ENCODE data around the gene CRK.
"Not testable (repeated sequence)": the region's sequence is repeated elsewhere in the genome, so short reads cannot be mapped to it uniquely, and the experiment has no call there.

The CRK gene

DNA sequence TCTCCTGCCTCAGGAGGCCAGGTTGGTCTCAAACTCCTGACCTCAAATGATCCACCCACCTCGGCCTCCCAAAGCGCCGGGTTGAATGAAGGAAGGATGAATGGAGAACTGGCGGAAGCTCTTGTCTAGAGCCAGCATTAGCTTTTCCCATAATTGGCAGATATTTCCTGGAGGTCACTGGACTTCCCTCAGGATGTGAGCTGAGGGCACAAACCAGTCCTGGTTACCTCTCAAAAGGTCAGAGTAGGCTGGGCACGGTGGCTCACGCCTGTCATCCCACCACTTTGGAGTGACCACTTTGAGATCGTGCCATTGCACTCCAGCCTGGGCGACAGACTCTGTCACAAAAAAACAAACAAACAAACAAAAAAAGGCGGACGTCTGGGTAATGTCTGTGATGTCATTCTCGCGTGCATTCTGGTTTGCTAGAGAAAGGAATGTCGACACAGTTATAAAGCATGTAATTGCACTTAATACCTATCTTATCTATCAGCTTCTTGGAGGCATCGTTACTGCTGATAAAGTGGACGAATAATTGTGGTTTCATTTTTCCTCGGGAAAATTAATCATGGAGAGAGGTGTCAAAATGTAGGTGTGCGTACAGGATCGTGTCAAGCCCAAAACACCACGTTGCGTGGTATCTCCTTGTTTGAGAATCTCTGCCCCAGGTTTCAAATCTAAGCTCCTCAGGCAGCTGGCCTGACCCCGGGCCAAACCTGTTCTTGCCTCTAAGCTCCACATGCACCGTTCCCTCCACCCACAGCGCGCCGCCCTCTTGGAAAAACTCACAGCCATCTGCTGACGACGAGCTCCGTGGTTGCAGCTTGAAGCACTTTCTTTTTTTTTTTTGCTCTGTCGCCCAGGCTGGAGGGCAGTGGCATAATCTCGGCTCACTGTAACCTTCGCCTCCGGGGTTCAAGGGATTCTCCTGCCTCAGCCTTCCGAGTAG is 6.4 kb upstream of the CRK start:
- DNase-seq = peak; percentile 61

DNA sequence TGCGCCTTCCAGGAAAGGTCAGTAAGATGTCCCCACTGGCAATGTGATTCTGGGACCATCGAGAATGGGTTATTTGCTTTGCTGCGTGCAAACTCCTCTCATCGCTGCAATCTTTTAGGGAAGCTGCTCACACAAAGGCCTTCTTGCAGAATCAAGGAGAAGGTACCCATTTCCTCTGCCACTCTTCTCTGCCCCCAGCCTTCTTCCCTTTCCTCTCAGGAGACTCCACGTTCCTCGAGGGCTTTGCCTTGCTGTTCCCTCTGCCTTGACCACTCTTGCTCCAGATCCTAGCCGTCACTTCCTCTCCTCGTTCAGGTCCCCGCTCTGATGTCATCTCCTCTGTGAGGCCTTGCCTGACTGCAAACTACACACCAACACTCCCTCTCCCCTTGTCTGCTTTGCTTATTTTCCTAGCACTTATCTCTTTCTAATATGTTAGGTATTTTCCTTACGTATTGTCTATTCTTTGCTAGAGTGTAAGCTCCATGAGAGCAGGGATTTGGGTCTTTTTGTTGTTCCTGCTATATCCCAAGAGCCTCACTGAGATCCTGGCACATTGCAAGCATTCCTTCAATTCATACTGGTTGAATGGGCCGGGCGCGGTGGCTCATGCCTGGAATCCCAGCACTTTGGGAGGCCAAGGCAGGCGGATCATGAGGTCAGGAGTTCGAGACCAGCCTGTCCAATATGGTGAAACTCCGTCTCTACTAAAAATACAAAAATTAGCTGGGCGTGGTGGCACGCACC is 5.3 kb upstream of the CRK start:
- DNase-seq = no peak

DNA sequence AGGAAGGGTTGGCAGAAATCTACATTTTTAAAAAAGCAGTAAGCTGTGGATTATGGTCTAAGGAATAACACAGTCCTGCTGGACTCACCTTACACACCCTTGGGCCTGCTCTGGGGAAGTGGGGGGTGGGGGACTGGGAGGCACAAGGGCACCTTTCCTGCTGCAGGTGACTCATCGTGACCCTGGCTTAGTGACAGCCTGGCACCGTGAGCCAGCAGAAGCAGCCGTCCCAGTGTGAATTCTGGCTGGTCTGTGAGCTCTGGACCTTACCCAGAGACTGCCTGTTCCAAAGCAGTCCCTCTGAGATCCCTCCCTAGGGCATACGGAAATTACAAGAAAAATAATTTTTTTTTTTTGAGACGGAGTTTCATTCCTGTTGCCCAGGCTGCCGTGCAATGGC is 4.2 kb upstream of the CRK start:
- DNase-seq = no peak

DNA sequence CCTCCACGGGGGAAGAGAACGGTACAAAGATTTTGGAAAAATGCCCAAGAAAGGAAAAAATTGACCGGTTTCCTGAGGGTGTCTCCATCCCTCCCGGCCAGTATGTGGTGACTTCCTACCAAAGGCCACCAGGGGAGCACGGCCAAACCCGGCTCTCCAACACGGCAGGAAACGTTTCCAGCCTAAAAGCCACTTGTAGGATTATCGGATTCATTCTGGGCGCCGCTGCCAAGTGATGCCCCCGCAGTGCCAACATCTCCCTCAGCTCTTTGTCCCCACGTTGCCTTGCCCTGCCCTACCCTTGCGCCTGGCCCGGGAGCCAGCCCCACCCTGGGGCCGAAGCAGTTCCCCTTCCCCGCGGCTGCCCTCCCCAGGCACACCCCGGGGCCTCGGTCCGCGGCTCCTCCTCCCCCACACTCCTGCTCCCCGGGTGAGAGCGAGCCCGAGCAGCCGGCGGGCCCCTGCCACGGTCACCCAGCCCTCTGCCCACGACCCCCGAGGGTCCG is 688 bp downstream of the CRK start:
- no peak for DNase-seq

DNA sequence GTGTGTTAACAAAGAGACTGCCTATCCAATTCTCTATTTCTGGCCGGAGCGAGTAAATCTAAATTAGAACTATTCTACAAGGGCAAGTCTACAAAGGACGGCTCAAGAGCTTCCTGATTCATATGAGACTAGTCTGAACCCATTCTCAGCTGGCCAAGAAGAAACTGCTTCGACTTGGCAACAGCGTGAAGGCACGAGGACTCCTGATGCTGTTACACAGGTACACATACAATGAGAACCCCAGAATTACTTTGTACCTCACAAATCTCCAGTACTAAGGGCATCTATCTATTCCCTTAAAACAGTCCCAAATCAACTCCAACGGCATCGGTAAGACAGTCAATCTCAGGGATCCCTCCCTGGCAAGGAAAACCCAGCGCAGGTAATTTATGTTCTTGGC is 1.5 kb downstream of the CRK start:
- DNase-seq = no peak

DNA sequence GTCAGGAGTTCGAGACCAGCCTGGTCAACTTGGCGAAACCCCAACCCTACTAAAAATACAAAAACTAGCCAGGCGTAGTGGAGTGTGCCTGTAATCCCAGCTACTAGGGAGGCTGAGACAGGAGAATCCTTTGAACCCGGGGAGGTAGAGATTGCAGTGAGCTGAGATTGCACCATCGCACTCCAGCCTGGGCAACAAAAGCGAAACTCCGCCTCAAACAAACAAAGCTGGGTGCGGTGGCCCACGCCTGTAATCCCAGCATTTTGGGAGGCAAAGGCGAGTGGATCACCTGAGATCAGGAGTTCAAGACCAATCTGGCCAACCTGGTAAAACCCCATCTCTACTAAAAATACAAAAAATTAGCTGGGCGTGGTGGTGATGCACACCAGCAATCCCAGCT is 2.3 kb downstream of the CRK start:
- not testable (repeated sequence) for DNase-seq

DNA sequence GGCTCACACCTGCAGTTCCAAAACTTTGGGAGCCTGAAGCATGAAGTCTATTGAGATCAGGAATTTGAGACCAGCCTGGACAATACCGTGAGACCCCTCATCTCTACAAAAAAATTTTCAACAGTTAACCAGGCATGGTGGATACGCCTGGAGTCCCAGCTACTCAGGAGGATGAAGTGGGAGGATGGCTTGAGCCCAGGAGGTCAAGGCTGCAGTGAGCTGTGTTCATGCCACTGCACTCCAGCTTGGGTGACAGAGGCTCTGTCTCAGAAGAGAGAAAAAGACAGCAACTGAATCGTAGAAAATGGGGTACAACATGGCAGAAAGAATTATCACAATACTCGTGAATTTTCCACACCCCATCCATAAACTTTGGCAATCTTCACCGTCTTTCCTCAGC is 3.2 kb downstream of the CRK start:
- DNase-seq = no peak

DNA sequence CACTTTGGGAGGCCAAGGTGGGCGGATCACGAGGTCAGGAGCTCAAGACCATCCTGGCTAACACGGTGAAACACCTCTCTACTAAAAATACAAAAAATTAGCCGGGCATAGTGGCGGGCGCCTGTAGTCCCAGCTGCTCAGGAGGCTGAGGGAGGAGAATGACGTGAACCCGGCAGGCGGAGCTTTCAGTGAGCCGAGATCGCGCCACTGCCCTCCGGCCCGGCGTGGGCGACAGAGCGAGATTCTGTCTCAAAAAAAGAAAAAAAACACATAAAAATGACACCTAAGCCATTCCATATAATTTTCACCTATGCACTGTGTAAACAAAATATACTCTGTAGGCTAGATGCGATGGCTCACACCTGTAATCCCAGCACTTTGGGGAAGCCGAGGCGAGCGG is 5.8 kb downstream of the CRK start:
- not testable (repeated sequence) for DNase-seq

DNA sequence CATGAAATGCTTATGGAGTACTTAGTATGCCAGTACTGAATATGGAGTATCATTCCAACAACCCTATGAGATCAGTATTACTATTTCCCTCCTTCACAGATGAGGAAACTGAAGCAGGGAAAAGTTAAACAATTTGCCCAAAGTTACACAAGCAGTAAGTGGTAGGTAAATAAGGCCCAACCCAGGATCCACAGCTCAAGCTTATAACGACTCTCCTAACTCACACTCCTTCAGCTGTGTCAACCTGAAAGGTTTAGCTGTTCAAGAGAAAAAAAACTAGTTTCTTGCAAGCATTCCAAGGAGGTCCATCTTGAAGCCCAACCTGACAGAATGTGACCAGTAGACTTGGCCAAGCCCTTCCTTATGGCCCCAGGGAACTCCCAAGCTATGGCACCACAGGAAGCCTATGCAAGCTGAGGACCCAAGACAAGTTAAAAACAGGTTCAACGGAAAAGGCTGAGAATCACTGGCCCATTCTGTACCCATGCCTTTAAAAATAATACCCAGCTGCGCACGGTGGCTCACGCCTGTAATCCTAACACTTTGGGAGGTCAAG is 6.5 kb downstream of the CRK start:
- DNase-seq = no peak

DNA sequence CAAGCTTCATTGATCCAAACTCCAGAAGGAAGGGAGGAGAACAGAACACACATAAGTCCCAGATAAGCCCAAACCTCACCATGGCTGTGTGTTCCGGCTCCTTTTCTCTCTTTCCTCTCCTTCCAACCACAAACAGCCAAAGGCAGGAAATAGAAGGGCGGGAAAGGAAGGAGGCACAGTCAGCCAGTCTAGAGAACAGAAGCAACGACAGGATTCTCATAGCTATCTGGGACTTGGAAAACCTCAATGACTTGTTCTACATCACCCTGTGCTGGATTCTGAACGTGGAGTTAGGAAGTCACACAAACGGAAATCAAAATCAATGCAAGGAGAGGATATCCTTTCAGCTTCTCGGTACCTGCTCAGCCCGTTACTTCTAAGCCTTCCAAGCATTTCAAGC is 9.0 kb downstream of the CRK start:
- no peak for DNase-seq

DNA sequence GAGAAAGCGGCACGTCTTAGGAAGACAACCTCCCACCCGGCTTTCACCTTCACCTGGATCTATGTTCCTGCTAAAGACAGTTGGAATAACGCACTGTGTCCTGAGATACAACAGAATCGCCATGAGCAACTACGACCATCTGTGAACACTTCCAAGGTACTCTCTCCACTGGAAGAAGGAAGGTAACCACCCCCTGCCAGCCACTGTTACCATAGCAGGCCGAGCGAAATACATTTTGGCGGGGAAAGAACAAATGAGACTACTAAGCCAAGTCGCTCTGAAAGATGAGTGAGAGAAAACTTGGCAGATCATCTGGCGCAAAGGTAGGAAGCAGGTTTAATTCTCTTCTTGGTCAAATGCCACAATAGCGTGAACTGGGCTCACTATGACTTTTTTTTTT is 9.8 kb downstream of the CRK start:
- no peak for DNase-seq

DNA sequence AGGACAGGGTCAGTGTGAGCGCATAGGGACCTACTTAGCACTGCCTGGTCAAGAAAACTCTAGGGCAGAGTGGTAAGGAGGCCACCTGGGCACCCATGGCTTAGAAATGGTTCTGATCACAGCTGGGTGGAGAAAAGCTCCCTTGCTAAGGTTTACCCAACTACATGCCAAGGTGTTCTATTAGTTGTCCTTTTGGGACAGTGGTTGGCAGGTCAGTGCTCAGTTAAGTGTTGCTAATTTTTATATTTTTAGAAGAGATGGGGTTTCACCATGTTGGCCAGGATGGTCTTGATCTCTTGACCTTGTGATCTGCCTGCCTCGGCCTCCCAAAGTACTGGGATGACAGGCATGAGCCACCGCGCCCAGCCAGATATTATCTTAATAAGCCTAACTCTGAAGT is 10.3 kb downstream of the CRK start:
- not testable (repeated sequence) for DNase-seq

DNA sequence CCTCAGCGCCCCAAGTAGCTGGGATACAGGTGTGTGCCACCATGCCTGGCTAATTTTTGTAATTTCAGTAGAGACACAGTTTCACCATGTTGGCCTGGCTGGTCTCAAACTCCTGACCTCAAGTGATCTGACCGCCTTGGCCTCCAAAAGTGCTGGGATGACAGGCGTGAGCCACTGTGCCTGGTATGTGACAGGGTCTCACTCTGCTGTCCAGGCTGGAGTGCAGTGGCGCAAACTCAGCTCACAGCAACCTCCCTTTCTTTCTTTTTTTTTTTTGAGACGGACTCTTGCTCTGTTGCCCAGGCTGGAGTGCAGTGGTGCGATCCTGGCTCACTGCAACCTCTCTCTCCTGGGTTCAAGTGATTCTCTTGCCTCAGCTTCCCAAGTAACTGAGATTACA is 13.3 kb downstream of the CRK start:
- DNase-seq = not testable (repeated sequence)

DNA sequence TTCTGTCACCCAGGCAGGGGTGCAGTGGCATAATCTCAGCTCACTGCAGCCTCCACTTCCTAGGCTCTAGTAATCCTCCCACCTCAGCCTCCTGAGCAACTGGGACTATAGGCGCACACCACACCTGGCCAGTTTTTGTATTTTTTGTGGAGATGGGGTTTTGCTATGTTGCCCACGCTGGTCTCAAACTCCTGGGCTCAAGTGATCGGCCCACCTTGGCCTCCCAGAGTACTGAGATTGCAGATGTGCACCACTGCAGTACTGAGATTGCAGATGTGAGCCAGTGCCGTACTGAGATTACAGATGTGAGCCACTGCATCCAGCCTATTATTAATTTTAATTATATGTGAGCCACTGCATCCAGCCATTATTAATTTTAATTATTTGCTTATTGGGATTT is 13.8 kb downstream of the CRK start:
- DNase-seq = no peak

DNA sequence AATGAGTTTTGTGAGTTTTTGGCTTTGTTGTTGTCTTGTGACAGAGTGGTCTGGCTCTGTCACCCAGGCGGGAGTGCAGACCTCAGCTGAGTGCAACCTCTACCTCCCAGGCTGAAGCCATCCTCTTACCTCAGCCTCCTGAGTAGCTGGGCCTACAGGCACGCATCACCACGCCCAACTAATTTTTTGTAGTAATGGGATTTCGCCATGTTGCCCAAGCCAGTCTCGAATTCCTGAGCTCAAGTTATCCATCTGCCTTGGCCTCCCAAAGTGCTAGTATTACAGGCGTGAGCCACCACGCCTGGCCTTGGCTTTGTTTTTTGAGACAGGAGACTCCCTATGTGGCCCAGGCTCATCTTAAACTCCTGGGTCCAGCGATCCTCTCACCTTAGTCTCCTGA is 15.1 kb downstream of the CRK start:
- no peak for DNase-seq

DNA sequence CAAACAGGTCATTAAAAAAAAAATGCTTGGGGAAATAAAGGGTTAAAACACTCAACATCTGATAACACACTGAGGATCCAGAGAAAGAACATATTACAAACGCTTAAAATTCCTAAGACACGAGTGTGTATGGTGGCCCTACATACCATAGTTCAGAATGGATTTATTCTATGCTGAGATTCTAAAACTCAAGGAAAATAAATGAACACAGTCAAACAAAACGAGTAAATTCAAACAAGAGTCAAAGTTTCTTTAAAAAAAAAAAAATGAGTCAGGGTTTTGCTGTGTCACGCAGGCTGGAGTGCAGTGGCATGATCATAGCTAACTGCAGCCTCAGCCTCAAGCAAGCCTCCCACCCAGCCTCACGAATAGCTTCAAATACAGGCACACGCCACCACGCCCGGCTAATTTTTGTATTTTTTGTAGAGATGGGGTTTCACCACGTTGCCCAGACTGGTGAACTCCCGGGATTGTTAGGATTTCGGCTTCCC is 17.4 kb downstream of the CRK start:
- DNase-seq = no peak

DNA sequence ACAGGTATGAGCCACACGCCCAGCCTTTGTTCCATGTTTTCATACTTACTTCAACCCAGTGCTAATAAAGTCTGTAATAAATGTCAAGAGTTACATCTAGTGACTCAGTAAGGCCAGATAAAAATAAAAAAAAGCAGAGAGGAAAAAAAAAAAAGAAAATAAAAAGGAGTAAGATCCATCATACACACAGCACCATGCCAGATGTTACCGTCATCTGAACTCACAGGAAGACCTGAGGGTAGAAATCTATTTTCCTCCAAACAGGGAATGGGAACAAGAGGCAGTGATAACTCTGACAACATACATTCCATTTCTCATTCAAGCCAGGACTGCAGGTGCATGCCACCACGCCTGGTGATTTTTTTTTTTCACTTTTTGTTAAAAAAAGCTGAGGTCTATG is 20.7 kb downstream of the CRK start:
- no peak for DNase-seq

DNA sequence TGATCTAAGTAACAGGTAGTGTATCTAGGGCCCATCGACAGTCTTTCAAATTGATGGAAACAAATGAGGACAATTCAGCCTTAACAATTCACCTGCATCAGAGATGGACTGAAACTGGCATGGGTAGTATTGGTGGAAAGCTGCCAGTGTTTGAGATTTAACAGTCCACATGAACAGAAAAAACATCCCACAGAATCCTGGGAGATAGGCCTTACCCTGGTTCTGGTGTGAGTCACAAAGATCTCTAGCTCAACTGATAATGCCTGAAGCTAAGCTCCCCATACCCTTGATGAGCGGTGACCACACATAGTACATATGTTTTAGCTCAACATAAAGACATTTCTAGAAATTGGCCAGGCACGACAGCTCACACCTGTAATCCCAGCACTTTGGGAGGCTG is 21.9 kb downstream of the CRK start:
- DNase-seq = no peak

DNA sequence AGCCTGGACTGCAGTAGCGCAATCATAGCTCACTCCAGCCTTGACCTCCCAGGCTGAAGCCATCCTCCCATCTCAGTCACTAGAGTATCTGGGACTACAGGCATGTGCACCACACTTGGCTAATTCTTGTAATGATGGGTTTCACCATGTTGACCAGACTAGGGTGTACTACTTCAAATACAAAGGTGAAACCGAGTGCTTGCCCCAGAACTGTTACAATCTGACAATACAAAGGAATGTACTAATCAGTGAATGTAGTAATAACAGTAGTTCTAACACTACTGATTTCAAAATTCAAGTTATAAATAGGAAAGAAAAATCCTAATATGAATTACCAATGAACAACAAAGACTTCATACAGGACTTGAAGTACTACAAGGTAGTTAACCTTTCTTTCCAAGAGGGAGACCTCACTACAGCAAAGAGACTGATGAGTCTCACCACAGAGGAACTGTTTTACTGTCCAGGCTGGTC is 24.4 kb downstream of the CRK start:
- DNase-seq = no peak

DNA sequence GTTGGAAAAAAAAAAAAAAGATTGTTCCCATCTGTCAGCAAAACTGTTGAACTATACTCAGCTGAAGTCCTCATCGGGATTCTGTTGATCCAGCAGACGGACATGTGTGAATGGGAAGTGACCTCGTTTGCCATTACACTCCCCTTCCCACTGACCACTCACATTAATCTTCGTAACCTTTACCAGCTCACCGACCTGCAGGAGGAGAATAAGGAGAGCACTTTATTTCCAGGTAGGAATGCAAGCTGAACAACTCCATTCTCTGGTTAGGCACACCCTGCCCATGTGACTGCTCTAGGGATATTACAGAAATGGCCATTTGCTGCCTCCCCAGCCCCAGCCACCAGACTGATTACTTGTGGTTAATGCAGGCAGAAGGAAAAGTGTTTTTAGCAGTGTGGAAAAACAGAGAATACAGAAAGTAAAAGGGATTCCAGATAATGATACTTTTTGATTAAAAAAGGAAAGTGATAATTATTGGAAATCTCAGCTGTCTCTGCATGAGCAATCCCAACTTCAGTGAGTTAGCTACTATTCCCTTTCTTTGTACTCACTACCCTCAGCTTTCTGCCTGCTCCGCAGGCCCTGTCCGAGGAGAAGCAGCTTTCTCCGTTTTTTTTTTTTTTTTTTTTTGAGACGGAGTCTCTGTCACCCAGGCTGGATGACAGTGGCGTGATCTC is 32.4 kb downstream of the CRK start:
- DNase-seq = no peak

DNA sequence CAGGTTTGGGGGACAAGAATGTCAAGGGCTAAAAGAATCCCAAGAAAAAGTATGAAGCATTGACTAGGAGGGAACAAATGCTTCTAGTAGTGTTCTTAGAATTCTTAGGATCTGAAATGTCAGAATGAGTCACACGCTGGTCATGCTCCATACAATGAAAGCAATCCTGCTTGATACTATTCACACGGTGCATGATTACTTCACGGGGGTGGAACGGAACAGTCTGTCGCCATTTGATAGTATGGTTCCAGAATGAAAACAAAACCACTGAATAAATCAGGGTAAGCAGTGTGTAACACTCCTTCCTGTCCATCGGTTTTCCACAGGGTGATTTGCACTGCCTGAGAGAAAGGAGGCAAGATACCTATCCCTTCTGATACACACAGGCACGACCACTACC is 33.1 kb downstream of the CRK start:
- DNase-seq = no peak

DNA sequence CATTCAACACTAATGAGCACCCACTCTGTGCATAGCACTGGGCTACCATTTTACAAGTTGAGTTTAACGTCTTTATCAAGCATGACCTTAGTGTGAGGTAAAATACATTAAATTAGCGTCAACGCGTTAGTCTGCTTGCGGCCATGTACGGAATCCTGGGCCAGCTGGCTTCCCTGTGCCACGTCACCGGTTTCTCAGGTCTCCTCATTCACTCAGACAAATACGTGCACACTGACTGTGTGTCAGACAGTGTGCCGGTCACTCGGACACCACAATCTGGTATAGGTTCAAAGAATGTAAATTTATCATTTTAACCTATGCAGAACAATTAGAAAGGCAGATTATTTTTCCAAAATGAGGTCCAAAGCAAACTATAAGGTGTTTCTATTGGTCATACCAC is 34.6 kb downstream of the CRK start:
- DNase-seq = no peak

DNA sequence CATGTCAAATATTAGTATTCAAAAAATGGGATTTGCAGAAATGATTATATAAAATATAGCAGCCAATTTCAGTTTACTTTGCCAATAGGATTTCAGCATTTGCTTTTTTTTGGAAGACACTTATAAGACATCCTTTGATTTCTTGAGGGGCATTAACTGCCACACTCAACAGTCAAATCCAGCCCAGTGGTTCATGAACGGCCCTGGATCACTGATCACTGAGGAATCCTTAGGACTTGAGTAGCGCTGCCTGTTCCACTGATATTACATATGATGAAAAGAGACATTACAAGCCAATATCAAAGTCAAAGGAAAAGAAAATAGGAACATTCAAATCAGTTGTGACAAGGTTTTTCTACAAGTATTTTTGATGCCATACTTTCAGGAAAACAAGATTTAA is 35.1 kb downstream of the CRK start:
- DNase-seq = no peak
